Trophoblast cell (in vitro differentiated cells and primary cell): ENCODE data around the gene NIPBL.
"Not testable (repeated sequence)": the region's sequence is repeated elsewhere in the genome, so short reads cannot be mapped to it uniquely, and the experiment has no call there.

Source experiments
- DNase-seq, 2 donors: peaks; one replicate each; pipeline ENCODE4 v3.0.0-alpha.2; 2016
- H2AFZ ChIP-seq: 2 replicates; pipeline ENCODE4 v1.6.1; 2013; ENCODE audit warnings: low read length, moderate library complexity, mild to moderate bottlenecking; ENCODE audit not compliant: insufficient read depth, poor library complexity
- H2AK5ac ChIP-seq: 2 replicates; pipeline ENCODE4 v1.6.1; 2013; ENCODE audit warnings: mild to moderate bottlenecking, low read length
- H2BK120ac ChIP-seq: 2 replicates; pipeline ENCODE4 v1.6.1; 2013; ENCODE audit warnings: low read length, mild to moderate bottlenecking, moderate library complexity; ENCODE audit not compliant: insufficient read depth, poor library complexity
- H2BK12ac ChIP-seq: 2 replicates; pipeline ENCODE4 v1.6.1; 2013; ENCODE audit warnings: mild to moderate bottlenecking, low read length, moderate library complexity
- H2BK5ac ChIP-seq: 2 replicates; pipeline ENCODE4 v1.6.1; 2013; ENCODE audit warnings: low read length, low read depth, moderate library complexity, mild to moderate bottlenecking; ENCODE audit not compliant: poor library complexity
- H3K14ac ChIP-seq: 2 replicates; pipeline ENCODE4 v1.6.1; 2013; ENCODE audit warnings: mild to moderate bottlenecking, low read length
- H3K18ac ChIP-seq: 2 replicates; pipeline ENCODE4 v1.6.1; 2013; ENCODE audit warnings: mild to moderate bottlenecking, low read length
- H3K23ac ChIP-seq: 2 replicates; pipeline ENCODE4 v1.6.1; 2013; ENCODE audit warnings: low read length
- H3K27ac ChIP-seq: 2 replicates; pipeline ENCODE4 v1.5.1; 2013; ENCODE audit warnings: low read depth, mild to moderate bottlenecking, inconsistent platforms, low read length, moderate library complexity
- H3K27me3 ChIP-seq: 2 replicates; pipeline ENCODE4 v1.6.1; 2013; ENCODE audit warnings: inconsistent platforms, mild to moderate bottlenecking, low read length, moderate library complexity; ENCODE audit not compliant: insufficient read depth
- H3K36me3 ChIP-seq, 2 experiments: 1 replicate in 1 of 2; 2 replicates in 1 of 2; pipeline ENCODE4 v1.6.1; 2013; ENCODE audit warnings: low read length in 2 of 2, mild to moderate bottlenecking in 2 of 2, moderate library complexity in 1 of 2; ENCODE audit not compliant: insufficient read depth in 2 of 2, control insufficient read depth in 1 of 2
- H3K4ac ChIP-seq: 2 replicates; pipeline ENCODE4 v1.6.1; 2013; ENCODE audit warnings: low read depth, mild to moderate bottlenecking, low read length, moderate library complexity
- H3K4me1 ChIP-seq, 2 experiments: 1 replicate in 1 of 2; 2 replicates in 1 of 2; pipeline ENCODE4 v1.6.1; 2013; ENCODE audit warnings: low read length in 2 of 2, mild to moderate bottlenecking in 2 of 2, moderate library complexity in 1 of 2; ENCODE audit not compliant: insufficient read depth in 2 of 2, control insufficient read depth in 1 of 2
- H3K4me2 ChIP-seq: 2 replicates; pipeline ENCODE4 v1.6.1; 2013; ENCODE audit warnings: inconsistent platforms, mild to moderate bottlenecking, low read length, moderate library complexity
- H3K4me3 ChIP-seq: 2 replicates; pipeline ENCODE4 v1.5.1; 2013; ENCODE audit warnings: mild to moderate bottlenecking, low read depth, low read length, inconsistent platforms
- H3K79me1 ChIP-seq: one replicate; pipeline ENCODE4 v1.6.1; 2013; ENCODE audit warnings: low read length
- H3K79me2 ChIP-seq: 2 replicates; pipeline ENCODE4 v1.6.1; 2013; ENCODE audit warnings: low read length, mild to moderate bottlenecking; ENCODE audit not compliant: control insufficient read depth, insufficient read depth, poor library complexity
- H3K9ac ChIP-seq: 2 replicates; pipeline ENCODE4 v1.6.1; 2013; ENCODE audit warnings: mild to moderate bottlenecking, low read length
- H3K9me3 ChIP-seq: 2 replicates; pipeline ENCODE4 v1.6.1; 2013; ENCODE audit warnings: low read depth, mild to moderate bottlenecking, control low read depth, inconsistent platforms, low read length; ENCODE audit not compliant: insufficient read depth
- H4K12ac ChIP-seq: 2 replicates; pipeline ENCODE4 v1.6.1; 2013; ENCODE audit warnings: low read depth, mild to moderate bottlenecking, low read length, moderate library complexity
- H4K8ac ChIP-seq: 2 replicates; pipeline ENCODE4 v1.6.1; 2013; ENCODE audit warnings: low read depth, mild to moderate bottlenecking, low read length, moderate library complexity
- H4K91ac ChIP-seq: one replicate; pipeline ENCODE4 v1.6.1; 2013; ENCODE audit warnings: low read depth, mild to moderate bottlenecking, low read length, moderate library complexity
- WGBS: extraction: QIAGEN DNeasy Blood & Tissue Kit; methylation state at CpG from one replicate; pipeline ENCODE4 v1.1.7; 2013; ENCODE audit warnings: missing lambda C conversion rate; ENCODE audit not compliant: insufficient read length, insufficient coverage; ENCODE audit errors: extremely low coverage; 5-methylcytosine and 5-hydroxymethylcytosine counted together

The NIPBL gene

GRCh38 chr5:36916614-36917013 lies 40.0 kb downstream of the NIPBL start:
- not testable (repeated sequence) for H2BK120ac ChIP-seq, DNase-seq, H3K27ac ChIP-seq, H3K9ac ChIP-seq, H4K91ac ChIP-seq, H3K4me3 ChIP-seq, H3K4me2 ChIP-seq, H3K18ac ChIP-seq, H2BK5ac ChIP-seq, H3K23ac ChIP-seq, H4K8ac ChIP-seq, H3K4me1 ChIP-seq, H2AFZ ChIP-seq, H3K27me3 ChIP-seq, H3K14ac ChIP-seq, H3K79me1 ChIP-seq, H4K12ac ChIP-seq, H2BK12ac ChIP-seq, H3K79me2 ChIP-seq, H2AK5ac ChIP-seq, H3K4ac ChIP-seq, H3K9me3 ChIP-seq, H3K36me3 ChIP-seq
- whole genome bisulfite sequencing: no CpG with 5 or more reads among the region's 4 CpGs

- not testable (repeated sequence) for H3K23ac ChIP-seq, DNase-seq, H3K27me3 ChIP-seq, H3K27ac ChIP-seq, H3K18ac ChIP-seq, H3K4me1 ChIP-seq, H4K8ac ChIP-seq, H3K79me1 ChIP-seq, H3K4ac ChIP-seq, H4K91ac ChIP-seq, H3K9ac ChIP-seq, H2AFZ ChIP-seq, H2BK12ac ChIP-seq, H3K79me2 ChIP-seq, H3K4me2 ChIP-seq, H2AK5ac ChIP-seq, H3K4me3 ChIP-seq, H3K14ac ChIP-seq, H4K12ac ChIP-seq, H3K9me3 ChIP-seq, H2BK120ac ChIP-seq, H2BK5ac ChIP-seq, H3K36me3 ChIP-seq
- WGBS: no CpG with 5 or more reads among the region's 1 CpG
Measured at GRCh38 chr5:36917358-36917757, 40.8 kb downstream of the NIPBL start.

- no peak overlapping the region for H4K12ac ChIP-seq
- H3K14ac ChIP-seq: no peak overlapping the region
- H3K4ac ChIP-seq: no peak overlapping the region
- H2AK5ac ChIP-seq: no peak overlapping the region
- DNase-seq: no peak
- no peak overlapping the region for H3K4me3 ChIP-seq
- no peak overlapping the region for H3K27ac ChIP-seq
- no peak overlapping the region for H3K4me2 ChIP-seq
- H3K23ac ChIP-seq: no peak overlapping the region
- H2BK5ac ChIP-seq: no peak overlapping the region
- H2BK120ac ChIP-seq: no peak overlapping the region
- H2BK12ac ChIP-seq: no peak overlapping the region
- no CpG with 5 or more reads among the region's 2 CpGs for WGBS
- H4K91ac ChIP-seq: no peak overlapping the region
- H3K27me3 ChIP-seq: no peaks in the 10 kb centered on the region
- H3K36me3 ChIP-seq: no peaks in the 10 kb centered on the region
- no peaks in the 10 kb centered on the region for H3K4me1 ChIP-seq
- H3K79me2 ChIP-seq: no peaks in the 10 kb centered on the region
- H4K8ac ChIP-seq: no peak overlapping the region
- H2AFZ ChIP-seq: no peak overlapping the region
- no peaks in the 10 kb centered on the region for H3K79me1 ChIP-seq
- no peak overlapping the region for H3K9ac ChIP-seq
- no peak overlapping the region for H3K18ac ChIP-seq
- H3K9me3 ChIP-seq: no peaks in the 10 kb centered on the region
Measured at GRCh38 chr5:36919238-36919637, 42.7 kb downstream of the NIPBL start.

DNA sequence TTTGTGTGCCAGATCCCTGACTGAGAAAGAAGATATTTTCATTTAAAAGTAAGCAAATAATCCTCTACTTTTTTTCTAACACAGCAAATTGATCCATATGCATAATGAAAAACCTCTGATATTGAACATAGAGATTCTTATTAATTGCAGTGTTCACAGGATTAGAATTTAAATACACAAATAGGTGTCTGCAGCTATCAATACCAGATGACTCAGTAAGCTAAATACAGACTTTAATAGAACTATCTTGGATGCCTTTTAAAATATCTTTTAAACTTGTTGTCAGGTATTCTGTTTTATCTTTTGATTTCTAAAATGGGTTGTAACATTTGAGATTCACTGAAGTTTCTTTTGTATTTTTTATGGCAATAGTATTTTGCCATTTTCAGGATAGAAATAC lies 43.1 kb downstream of the NIPBL start:
- Histone ChIP-seq H3K9me3 (no peaks in the 10 kb centered on the region), H3K36me3 (no peaks in the 10 kb centered on the region), H3K4me1 (no peaks in the 10 kb centered on the region), H2BK120ac (no peak overlapping the region), H3K27ac (no peak overlapping the region), H3K4me3 (no peak overlapping the region), H3K27me3 (no peaks in the 10 kb centered on the region), H3K18ac (no peak overlapping the region), H2AK5ac (no peak overlapping the region), H3K4me2 (no peak overlapping the region), H3K23ac (no peak overlapping the region), H4K91ac (no peak overlapping the region), H3K9ac (no peak overlapping the region), H2AFZ (no peak overlapping the region), H3K79me2 (no peaks in the 10 kb centered on the region), H2BK5ac (no peak overlapping the region), H3K14ac (no peak overlapping the region), H4K8ac (no peak overlapping the region), H4K12ac (no peak overlapping the region), H2BK12ac (no peak overlapping the region), H3K79me1 (no peaks in the 10 kb centered on the region), H3K4ac (no peak overlapping the region)
- DNase-seq: no peak

DNA sequence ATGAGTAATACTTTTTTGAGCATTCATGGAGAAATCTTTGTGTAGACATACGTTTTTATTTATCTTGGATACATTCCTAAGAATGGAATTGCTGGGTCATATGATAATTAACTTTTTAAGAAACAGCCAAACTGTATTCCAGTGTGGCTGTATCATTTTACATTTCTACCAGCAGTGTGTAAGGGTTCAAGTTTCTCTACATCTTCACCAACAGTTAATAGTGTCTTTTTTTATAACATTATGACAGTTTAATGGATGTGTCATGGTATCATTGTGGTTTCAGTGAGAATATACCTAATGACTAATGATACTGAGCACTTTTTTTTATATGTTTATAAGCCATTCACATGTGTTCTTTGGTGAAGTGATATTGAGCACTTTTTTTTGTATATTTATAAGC lies 52.4 kb downstream of the NIPBL start:
- H3K18ac ChIP-seq: no peak overlapping the region
- H2BK120ac ChIP-seq: no peak overlapping the region
- H3K14ac ChIP-seq: no peak overlapping the region
- H3K4me1 ChIP-seq: no peaks in the 10 kb centered on the region
- no peaks in the 10 kb centered on the region for H3K36me3 ChIP-seq
- H3K4ac ChIP-seq: no peak overlapping the region
- no peaks in the 10 kb centered on the region for H3K79me1 ChIP-seq
- no peak overlapping the region for H4K12ac ChIP-seq
- DNase-seq: no peak
- H4K8ac ChIP-seq: no peak overlapping the region
- H3K27ac ChIP-seq: no peak overlapping the region
- H2AK5ac ChIP-seq: no peak overlapping the region
- H3K23ac ChIP-seq: no peak overlapping the region
- WGBS: no CpG with 5 or more reads among the region's 1 CpG
- no peak overlapping the region for H2BK12ac ChIP-seq
- no peaks in the 10 kb centered on the region for H3K9me3 ChIP-seq
- no peak overlapping the region for H2BK5ac ChIP-seq
- H3K4me2 ChIP-seq: no peak overlapping the region
- H4K91ac ChIP-seq: no peak overlapping the region
- no peaks in the 10 kb centered on the region for H3K27me3 ChIP-seq
- no peak overlapping the region for H2AFZ ChIP-seq
- no peak overlapping the region for H3K4me3 ChIP-seq
- peaks cover 2% of the 10 kb centered on the region for H3K79me2 ChIP-seq
- no peak overlapping the region for H3K9ac ChIP-seq
